ENCODE results near the gene PHLDB3. TPM values are rescaled to one million over a fixed set of nuclear protein-coding genes. Genes with fewer than 3 reads are reported as not detected.
A peak's percentile ranks its signal among the peaks of the same experiment; 100 is the strongest.
"Not testable (repeated sequence)": the region's sequence is repeated elsewhere in the genome, so short reads cannot be mapped to it uniquely, and the experiment has no call there.

Gene PHLDB3
- polyA plus RNA-seq (ENCODE audit: insufficient read length in 4 of 4) = 10 to 100 TPM in 1 of 4 donors, 1 to 10 TPM in 3; 5.7 to 13.7 (median 8.8) TPM

DNA sequence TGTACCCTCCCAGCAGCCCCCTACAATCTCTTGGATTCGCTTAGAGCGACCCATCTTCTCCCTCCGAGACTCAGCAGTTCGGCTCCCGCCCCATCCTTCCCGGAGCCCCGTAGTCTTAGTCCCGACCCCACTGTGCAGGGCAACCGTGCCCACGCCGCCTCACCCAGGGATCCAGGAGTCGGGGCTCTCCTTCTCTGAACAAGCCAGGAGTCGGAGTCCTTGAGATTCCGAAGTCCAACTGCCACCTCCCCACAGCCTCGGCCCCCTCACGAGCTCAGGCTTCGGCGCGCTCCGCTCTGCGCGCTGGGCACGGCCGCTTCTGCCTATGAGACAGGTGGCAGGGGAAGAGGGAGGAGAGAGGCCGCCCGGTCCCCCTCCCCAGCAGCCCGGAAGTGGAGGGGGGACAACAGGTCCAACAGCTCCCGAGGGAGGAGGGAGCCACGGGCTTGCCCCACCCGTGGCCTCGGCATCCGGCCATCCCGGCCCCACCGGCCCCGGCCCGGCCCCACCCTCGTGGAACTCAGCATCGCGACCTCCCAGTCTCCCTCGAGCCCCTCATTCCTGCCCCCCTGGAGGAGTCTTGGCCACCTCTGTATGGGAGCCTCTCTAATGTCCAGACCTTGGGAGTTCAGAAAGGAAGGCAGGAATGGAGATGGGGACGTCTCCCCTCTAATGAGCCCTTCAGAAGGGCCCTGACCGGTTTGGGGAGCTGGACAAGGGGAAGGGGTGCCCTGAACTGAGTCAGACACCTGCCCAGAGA, at the start of gene PHLDB3:
Gene PHLDB3 (minus strand): TSS at position 321 of the 760 bp plus-strand sequence. CDS start 628 bp downstream, outside the sequence.
- DNase-seq (ENCODE audit: low read depth in 4 of 4, low spot score in 3 of 4) = no peak

- no peak for DNase-seq (ENCODE audit: low read depth in 4 of 4, low spot score in 3 of 4)
Measured at GRCh38 chr19:43553656-43554055, 49.1 kb upstream of the PHLDB3 start.

DNA sequence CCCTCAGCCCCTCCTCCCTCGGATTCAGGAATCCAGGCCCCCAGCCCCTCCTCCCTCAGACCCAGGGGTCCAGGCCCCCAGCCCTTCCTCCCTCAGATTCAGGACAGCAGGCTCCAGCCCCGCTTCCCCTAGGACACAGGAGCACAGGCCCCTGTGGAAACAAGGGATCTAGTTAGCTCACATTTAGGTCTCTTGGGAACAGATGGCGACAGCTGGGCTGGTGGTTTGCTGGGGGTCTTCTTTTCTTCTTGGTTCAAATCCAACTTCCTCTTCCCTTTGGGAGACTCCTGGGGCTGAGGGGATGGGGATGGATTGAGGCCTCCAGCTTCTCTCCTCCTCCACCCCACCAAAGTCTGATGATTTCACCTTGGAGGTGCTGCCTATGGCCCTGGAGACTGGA, 48.1 kb upstream of the PHLDB3 start:
- DNase-seq (ENCODE audit: low read depth in 4 of 4, low spot score in 3 of 4) = no peak

DNA sequence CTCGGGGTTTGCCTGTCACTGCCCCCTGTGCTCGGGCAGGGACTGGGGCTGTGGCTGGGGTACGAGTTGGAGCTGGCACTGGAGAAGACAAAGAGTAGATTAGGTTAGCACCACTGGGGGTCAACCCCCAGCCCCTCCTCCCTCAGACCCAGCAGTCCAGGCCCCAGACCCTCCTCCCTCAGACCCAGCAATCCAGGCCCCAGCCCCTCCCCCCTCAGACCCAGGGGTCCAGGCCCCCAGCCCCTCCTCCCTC, 47.6 kb upstream of the PHLDB3 start:
- no peak for DNase-seq (ENCODE audit: low read depth in 4 of 4, low spot score in 3 of 4)

DNA sequence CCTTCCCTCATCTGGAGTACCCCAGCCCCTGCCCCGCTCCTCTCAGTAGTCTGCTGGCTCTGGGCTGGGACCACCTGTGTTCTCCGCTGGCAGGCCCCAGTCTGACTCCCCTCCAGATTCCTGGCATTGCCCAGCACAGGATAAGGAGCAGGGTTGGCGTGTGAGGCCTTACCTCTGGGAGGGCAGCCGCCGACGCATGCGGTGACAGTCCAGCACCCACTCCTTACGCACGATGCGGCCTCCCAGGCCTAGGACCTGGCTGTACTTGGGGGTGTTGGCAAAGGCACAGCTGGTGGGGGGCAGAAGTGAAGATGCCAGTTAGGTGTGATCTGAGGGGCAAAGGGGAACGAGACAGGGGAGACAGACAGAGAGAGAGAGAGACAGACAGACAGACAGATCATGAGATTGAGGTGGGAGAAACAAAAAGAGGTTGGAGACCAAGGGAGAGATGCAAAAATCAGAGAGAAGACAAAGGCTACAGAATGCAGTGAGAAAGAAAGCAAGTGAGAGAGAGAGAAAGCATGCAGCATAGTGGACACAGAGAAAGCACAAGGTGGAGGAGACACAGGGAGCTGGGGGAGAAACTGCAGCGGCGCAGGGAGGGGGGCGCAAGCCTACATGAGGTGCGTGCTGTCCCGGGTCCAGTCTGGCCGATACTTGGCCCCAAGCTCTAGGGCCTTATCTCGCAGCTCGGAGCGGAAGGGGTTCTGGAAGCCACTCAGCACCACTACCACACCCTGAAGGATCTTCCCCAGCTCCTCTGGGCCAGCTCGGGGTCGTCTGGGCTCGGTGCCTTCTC, 47.1 kb upstream of the PHLDB3 start:
- no peak for DNase-seq (ENCODE audit: low read depth in 4 of 4, low spot score in 3 of 4)

DNA sequence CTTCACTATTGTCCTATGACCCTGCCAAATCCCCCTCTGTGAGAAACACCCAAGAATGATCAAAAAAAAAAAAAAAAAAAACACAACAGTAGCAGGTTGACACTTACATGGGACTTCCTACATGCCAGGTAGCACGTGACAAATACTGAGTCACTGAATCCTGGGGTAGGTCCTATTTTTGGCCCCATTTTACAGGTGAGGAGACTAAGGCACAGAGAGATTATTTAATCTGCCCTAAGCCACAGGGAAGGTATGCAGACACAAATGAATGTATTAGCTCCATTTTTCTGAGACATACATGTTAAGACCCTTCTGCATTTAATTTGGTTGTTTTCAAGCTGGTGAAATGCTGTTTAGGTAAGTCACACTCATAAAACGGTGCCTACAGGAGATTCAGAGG, 44.2 kb upstream of the PHLDB3 start:
- no peak for DNase-seq (ENCODE audit: low read depth in 4 of 4, low spot score in 3 of 4)

DNA sequence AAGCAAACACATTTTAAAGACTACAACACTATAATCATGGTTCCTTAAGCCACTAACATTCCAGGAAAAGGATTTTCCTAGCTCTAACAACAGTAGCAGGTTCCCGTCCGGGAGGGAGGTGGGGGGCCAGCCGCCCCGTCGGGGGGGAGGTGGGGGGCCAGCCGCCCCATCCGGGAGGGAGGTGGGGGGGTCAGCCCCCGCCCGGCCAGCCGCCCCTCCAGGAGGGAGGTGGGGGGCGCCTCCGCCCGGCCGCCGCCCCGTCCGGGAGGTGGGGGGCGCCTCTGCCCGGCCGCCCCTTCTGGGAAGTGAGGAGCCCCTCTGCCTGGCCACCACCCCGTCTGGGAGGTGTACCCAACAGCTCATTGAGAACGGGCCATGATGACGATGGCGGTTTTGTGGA, 43.4 kb upstream of the PHLDB3 start:
- DNase-seq (ENCODE audit: low read depth in 4 of 4, low spot score in 3 of 4) = not testable (repeated sequence)

DNA sequence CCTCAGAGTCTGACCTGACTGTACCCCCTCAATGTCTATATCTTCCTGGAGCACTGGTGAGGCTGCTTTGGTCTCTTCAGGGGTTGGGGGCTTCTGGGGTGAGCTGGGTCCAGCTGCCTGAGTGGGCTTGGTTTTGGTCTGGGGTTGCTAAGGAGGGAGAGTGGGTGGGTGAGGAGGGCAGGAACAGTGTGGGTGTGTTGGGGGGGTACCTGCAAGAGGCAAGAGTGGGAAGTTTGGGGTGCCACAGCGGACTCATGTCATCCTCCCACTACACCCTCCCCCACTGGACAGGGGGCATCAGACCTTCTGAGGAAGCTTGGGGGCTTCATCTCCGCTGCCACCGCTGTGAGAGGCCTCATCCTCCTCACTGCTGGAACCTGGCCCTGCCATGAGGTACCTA, 42.0 kb upstream of the PHLDB3 start:
- DNase-seq (ENCODE audit: low read depth in 4 of 4, low spot score in 3 of 4) = no peak

DNA sequence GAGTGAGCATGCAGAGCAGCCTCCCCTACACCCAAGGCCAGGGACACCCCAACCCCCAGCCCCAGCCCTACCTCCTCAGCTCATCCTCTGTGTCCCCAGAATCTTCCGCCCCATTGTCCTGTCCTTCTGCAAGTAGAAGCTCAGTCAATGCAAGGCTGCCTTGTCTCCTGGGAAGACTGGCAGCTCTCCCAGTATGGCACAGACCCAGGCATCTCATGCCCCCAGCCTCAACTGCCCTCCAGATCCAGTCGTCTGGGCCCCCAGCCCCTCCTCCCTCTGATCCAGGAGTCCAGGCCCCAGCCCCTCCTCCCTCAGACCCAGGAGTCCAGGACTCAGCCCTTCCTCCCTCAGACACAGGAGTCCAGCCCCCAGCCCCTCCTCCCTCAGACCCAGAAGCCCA, 41.4 kb upstream of the PHLDB3 start:
- no peak for DNase-seq (ENCODE audit: low read depth in 4 of 4, low spot score in 3 of 4)

- DNase-seq (ENCODE audit: low read depth in 4 of 4, low spot score in 3 of 4) = no peak
Measured at GRCh38 chr19:43545276-43545675, 40.7 kb upstream of the PHLDB3 start.

DNA sequence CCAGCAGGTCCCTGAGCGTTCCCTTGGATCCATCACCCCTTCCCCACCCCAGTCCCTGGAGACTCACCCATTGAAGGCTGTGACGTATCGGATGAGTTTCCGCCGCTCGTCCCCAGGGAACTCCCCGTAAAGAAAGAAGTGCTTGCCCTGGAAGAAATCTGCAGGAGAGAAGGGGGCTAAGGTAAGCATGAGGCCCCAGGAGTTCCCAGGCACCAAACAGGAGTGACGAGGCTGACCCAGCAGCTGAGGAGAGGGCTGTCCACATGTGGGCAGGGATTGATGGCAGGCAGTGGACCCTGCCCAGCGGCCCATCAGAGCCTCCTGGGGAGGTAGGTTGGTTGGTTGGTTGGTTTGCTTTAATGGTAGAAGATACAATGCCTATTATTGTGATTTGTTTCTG, 39.5 kb upstream of the PHLDB3 start:
- DNase-seq (ENCODE audit: low read depth in 4 of 4, low spot score in 3 of 4) = no peak

DNA sequence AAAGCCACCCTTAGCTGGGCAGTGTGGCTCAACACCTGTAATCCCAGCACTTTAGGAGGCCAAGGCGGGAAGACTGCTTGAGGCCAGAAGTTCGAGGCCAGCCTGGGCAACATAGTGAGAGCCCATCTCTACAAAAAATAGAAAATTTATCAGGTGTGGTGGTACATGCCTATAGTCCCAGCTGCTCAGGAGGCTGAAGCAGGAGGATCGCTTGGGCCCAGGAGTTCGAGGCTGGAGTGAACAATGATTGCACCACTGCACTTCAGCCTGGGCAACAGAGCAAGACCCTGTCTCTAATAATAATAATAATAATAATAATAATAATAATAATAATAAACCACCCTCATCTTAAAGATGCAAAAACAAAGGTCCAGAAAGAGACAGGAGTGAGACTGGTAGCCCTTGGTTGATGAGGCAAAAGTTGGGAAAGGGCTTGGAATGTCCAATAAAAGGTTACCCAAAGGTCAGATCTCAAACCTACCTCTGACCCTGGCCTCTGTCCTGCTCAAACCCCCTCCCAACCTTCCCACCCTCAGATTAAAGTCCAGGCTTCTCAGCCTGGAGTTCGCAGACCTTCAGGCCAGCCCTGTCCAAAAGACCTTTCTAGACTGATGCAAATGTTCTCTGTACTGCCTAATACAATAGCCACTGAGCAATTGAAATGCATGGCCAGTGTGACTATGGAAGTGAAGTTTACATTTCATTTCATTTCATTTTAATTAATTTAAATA, 37.5 kb upstream of the PHLDB3 start:
- no peak for DNase-seq (ENCODE audit: low read depth in 4 of 4, low spot score in 3 of 4)

GRCh38 chr19:43540381-43540780, 35.8 kb upstream of the PHLDB3 start:
- DNase-seq (ENCODE audit: low read depth in 4 of 4, low spot score in 3 of 4) = no peak

DNA sequence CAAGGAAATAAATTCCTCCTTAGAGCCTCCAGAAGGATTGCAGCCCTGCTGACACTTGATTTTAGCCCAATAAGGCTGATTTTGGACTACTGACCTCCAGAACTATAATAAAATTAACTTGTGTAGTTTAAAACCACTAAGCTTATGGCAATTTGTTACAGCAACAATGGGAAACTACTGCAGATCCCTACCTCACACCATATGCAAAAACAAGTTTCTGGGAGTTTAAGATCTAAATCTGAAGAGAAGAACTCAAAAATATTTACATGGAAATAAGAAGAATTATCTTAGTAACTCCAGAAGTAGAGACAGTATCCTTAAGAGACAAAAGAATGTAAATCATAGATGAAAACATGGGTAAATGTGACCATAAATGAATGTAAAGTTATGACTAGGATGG, 34.4 kb upstream of the PHLDB3 start:
- no peak for DNase-seq (ENCODE audit: low read depth in 4 of 4, low spot score in 3 of 4)

GRCh38 chr19:43534816-43535761, 30.5 kb upstream of the PHLDB3 start:
- DNase-seq (ENCODE audit: low read depth in 4 of 4, low spot score in 3 of 4) = no peak

- DNase-seq (ENCODE audit: low read depth in 4 of 4, low spot score in 3 of 4) = no peak
Measured at GRCh38 chr19:43534305-43534815, 29.8 kb upstream of the PHLDB3 start.

DNA sequence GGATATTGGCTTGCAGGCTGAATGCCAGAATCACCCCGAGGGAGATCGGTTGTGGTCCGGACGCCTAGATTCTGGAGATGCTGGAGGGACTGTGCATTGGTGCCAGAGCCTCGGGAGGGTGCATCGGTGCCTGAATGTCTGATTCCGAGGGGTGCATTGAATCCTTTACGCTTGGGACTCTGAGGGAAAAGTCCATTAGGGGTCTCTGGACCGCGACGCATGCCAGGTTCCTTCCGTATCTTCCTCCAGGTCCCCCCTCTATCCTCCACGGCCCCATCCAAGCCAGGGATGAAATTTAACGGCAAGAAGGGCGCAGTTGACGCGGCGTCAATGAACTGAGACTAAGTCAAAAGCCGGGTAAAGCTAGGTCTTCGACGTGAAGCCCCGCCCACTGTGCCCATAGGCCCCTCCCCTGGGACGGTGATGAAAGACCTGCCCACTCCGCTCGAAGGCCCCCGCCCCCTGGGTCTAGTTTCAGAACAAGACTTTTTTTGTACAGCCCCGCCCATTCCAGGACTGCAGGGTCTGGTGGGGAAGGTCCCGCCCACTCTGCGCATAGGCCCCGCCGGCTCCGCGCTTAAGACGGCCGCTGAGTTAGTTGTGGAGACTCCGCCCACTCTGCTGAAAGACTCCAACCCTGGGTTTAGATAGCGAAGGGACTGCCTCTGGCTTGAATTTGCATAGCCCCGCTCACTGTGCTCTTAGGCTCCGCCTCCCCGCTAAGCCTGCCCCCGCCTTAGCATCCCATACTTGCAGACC, 29.2 kb upstream of the PHLDB3 start:
- peak; percentile 96 to 99 (median 98) for DNase-seq (ENCODE audit: low read depth in 4 of 4, low spot score in 3 of 4)

DNA sequence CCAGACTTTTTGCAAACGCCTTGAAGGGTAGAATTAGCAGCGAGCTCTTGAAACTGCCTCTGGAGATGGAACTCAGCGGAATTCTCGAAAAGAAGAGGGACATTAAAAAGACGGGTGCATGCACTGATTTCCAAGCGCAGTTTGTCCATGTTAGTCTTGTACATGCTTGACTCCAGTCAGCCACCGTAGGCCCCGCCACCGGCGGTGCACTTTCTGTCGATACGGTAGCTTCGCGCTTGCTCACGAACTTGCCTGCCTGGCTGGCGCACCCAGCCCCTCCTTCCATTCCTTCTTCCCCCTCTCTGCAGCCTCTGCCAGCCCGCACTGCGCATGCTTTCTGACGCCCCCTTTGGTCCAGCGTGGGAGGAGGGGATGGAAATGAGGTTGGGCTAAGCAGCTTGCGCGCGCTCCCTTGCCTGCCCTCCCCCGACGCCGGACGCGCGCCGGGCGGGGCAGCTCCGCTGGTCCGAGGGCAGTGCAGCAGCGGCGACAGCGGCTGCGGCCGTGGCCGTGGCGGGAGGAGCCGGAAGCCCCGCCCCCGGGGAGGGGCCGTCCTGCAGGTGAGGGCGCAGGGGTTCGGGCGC, 28.5 kb upstream of the PHLDB3 start, which contains the start of gene ZNF575:
Gene ZNF575 (plus strand): TSS at position 227 of the 584 bp plus-strand sequence. CDS start 1,235 bp downstream, outside the sequence.
- peak; percentile 91 to 96 (median 94) for DNase-seq (ENCODE audit: low read depth in 4 of 4, low spot score in 3 of 4)

DNA sequence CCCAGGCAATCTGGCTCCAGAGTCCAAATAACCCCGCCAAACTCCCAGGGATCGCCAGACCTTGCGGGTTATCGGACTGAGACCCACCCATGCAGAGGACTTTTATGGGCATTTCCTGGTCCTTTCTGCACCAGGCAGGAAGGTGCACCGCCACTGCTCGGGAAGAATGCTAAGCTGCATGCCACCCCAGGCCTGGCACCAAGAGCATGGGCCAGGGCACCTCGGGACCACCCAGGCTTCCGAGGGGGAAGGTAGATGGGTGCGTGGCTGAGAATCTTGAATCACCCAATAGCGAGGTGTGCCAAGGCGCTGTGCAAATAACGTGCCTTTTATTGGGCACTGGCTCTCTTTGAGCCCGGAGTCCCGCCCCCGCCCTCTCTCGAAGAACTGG, 28.0 kb upstream of the PHLDB3 start:
- DNase-seq (ENCODE audit: low read depth in 4 of 4, low spot score in 3 of 4) = no peak
